Measurements from ENCODE around the gene SLC3A2.
"Not testable (repeated sequence)": the region's sequence is repeated elsewhere in the genome, so short reads cannot be mapped to it uniquely, and the experiment has no call there.

Gene SLC3A2

GRCh38 chr11:62860835-62861563 lies 19.7 kb upstream of the SLC3A2 start:
- Histone ChIP-seq H3K4ac (ENCODE audit: low read depth, low read length) (peak overlapping the region; percentile 9), H2BK120ac (ENCODE audit: insufficient read depth, low read length, poor library complexity) (no peak overlapping the region), H3K79me2 (ENCODE audit: control insufficient read depth, insufficient read depth, low read length, poor library complexity) (peaks cover 9% of the 10 kb centered on the region), H2AK5ac (ENCODE audit: low read length) (no peak overlapping the region), H3K36me3 (ENCODE audit: control insufficient read depth in 1 of 2, insufficient read depth in 2 of 2, low read length in 2 of 2) (peaks cover 2 to 4% of the 10 kb centered on the region in 2 experiments), H3K27me3 (ENCODE audit: insufficient read depth, low read length) (no peaks in the 10 kb centered on the region), H3K18ac (ENCODE audit: low read length) (no peak overlapping the region), H2BK5ac (ENCODE audit: low read depth, low read length, poor library complexity) (peak overlapping the region; percentile 4), H3K4me2 (ENCODE audit: low read length) (no peak overlapping the region), H3K4me1 (ENCODE audit: control insufficient read depth in 1 of 2, insufficient read depth in 2 of 2, low read length in 2 of 2) (peaks cover 12 to 22% of the 10 kb centered on the region in 2 experiments), H2AFZ (ENCODE audit: insufficient read depth, low read length, poor library complexity) (no peak overlapping the region), H3K9ac (ENCODE audit: low read length) (no peak overlapping the region), H4K8ac (ENCODE audit: low read depth, low read length) (no peak overlapping the region), H3K9me3 (ENCODE audit: insufficient read depth, low read depth, low read length) (no peaks in the 10 kb centered on the region), H3K27ac (ENCODE audit: low read depth, low read length) (no peak overlapping the region), H4K12ac (ENCODE audit: low read depth, low read length) (no peak overlapping the region), H3K79me1 (ENCODE audit: low read length) (peaks cover 18% of the 10 kb centered on the region), H2BK12ac (ENCODE audit: low read length) (no peak overlapping the region), H3K23ac (ENCODE audit: low read length) (no peak overlapping the region), H3K14ac (ENCODE audit: low read length) (no peak overlapping the region), H3K4me3 (ENCODE audit: low read depth, low read length) (no peak overlapping the region), H4K91ac (ENCODE audit: low read depth, low read length) (peak overlapping the region; percentile 42)
- DNase-seq = no peak
- no CpG with 5 or more reads among the region's 5 CpGs for WGBS (ENCODE audit: extremely low coverage, insufficient coverage, insufficient read length)

GRCh38 chr11:62861564-62862192 lies 19.0 kb upstream of the SLC3A2 start:
- not testable (repeated sequence) for H3K14ac ChIP-seq (ENCODE audit: low read length); H3K79me2 ChIP-seq (ENCODE audit: control insufficient read depth, insufficient read depth, low read length, poor library complexity); H2BK12ac ChIP-seq (ENCODE audit: low read length); H3K4me2 ChIP-seq (ENCODE audit: low read length); H2AK5ac ChIP-seq (ENCODE audit: low read length); H3K4me3 ChIP-seq (ENCODE audit: low read depth, low read length); H3K18ac ChIP-seq (ENCODE audit: low read length); H2AFZ ChIP-seq (ENCODE audit: insufficient read depth, low read length, poor library complexity); H3K27ac ChIP-seq (ENCODE audit: low read depth, low read length); H3K36me3 ChIP-seq (ENCODE audit: control insufficient read depth in 1 of 2, insufficient read depth in 2 of 2, low read length in 2 of 2); H4K8ac ChIP-seq (ENCODE audit: low read depth, low read length); H3K27me3 ChIP-seq (ENCODE audit: insufficient read depth, low read length); DNase-seq; H3K9ac ChIP-seq (ENCODE audit: low read length); H2BK120ac ChIP-seq (ENCODE audit: insufficient read depth, low read length, poor library complexity); H4K12ac ChIP-seq (ENCODE audit: low read depth, low read length); H3K23ac ChIP-seq (ENCODE audit: low read length); H3K9me3 ChIP-seq (ENCODE audit: insufficient read depth, low read depth, low read length)
- Histone ChIP-seq H2BK5ac (ENCODE audit: low read depth, low read length, poor library complexity) (peak overlapping the region; percentile 4), H4K91ac (ENCODE audit: low read depth, low read length) (peak overlapping the region; percentile 33), H3K4ac (ENCODE audit: low read depth, low read length) (peak overlapping the region; percentile 27), H3K4me1 (ENCODE audit: control insufficient read depth in 1 of 2, insufficient read depth in 2 of 2, low read length in 2 of 2) (peaks cover 12 to 22% of the 10 kb centered on the region in 2 experiments), H3K79me1 (ENCODE audit: low read length) (peaks cover 14% of the 10 kb centered on the region)
- WGBS (ENCODE audit: extremely low coverage, insufficient coverage, insufficient read length) = no CpG with 5 or more reads among the region's 16 CpGs

- no peak overlapping the region for H4K8ac ChIP-seq (ENCODE audit: low read depth, low read length)
- H3K9me3 ChIP-seq (ENCODE audit: insufficient read depth, low read depth, low read length) = no peaks in the 10 kb centered on the region
- no peaks in the 10 kb centered on the region for H3K27me3 ChIP-seq (ENCODE audit: insufficient read depth, low read length)
- no peak overlapping the region for H2AFZ ChIP-seq (ENCODE audit: insufficient read depth, low read length, poor library complexity)
- H3K23ac ChIP-seq (ENCODE audit: low read length) = no peak overlapping the region
- whole genome bisulfite sequencing (ENCODE audit: extremely low coverage, insufficient coverage, insufficient read length) = no CpG with 5 or more reads among the region's 4 CpGs
- H3K4me2 ChIP-seq (ENCODE audit: low read length) = no peak overlapping the region
- H3K4ac ChIP-seq (ENCODE audit: low read depth, low read length) = peak overlapping the region; percentile 85
- H3K27ac ChIP-seq (ENCODE audit: low read depth, low read length) = no peak overlapping the region
- peaks cover 7% of the 10 kb centered on the region for H3K79me1 ChIP-seq (ENCODE audit: low read length)
- H2BK120ac ChIP-seq (ENCODE audit: insufficient read depth, low read length, poor library complexity) = no peak overlapping the region
- no peak overlapping the region for H2BK5ac ChIP-seq (ENCODE audit: low read depth, low read length, poor library complexity)
- DNase-seq = no peak
- H4K12ac ChIP-seq (ENCODE audit: low read depth, low read length) = no peak overlapping the region
- peaks cover 4% of the 10 kb centered on the region in 2 experiments for H3K36me3 ChIP-seq (ENCODE audit: control insufficient read depth in 1 of 2, insufficient read depth in 2 of 2, low read length in 2 of 2)
- peaks cover 6 to 13% of the 10 kb centered on the region in 2 experiments for H3K4me1 ChIP-seq (ENCODE audit: control insufficient read depth in 1 of 2, insufficient read depth in 2 of 2, low read length in 2 of 2)
- no peak overlapping the region for H2AK5ac ChIP-seq (ENCODE audit: low read length)
- H4K91ac ChIP-seq (ENCODE audit: low read depth, low read length) = no peak overlapping the region
- no peak overlapping the region for H3K9ac ChIP-seq (ENCODE audit: low read length)
- H3K79me2 ChIP-seq (ENCODE audit: control insufficient read depth, insufficient read depth, low read length, poor library complexity) = peaks cover 4% of the 10 kb centered on the region
- no peak overlapping the region for H3K4me3 ChIP-seq (ENCODE audit: low read depth, low read length)
- no peak overlapping the region for H3K18ac ChIP-seq (ENCODE audit: low read length)
- no peak overlapping the region for H2BK12ac ChIP-seq (ENCODE audit: low read length)
- no peak overlapping the region for H3K14ac ChIP-seq (ENCODE audit: low read length)
These were observed 16.9 kb upstream of the SLC3A2 start for GRCh38 chr11:62863687-62864335.

- H2BK12ac ChIP-seq (ENCODE audit: low read length) = no peak overlapping the region
- no peak for DNase-seq
- H3K9me3 ChIP-seq (ENCODE audit: insufficient read depth, low read depth, low read length) = no peaks in the 10 kb centered on the region
- H2AK5ac ChIP-seq (ENCODE audit: low read length) = no peak overlapping the region
- H3K23ac ChIP-seq (ENCODE audit: low read length) = no peak overlapping the region
- WGBS (ENCODE audit: extremely low coverage, insufficient coverage, insufficient read length) = no CpG with 5 or more reads among the region's 6 CpGs
- no peak overlapping the region for H2BK5ac ChIP-seq (ENCODE audit: low read depth, low read length, poor library complexity)
- H3K9ac ChIP-seq (ENCODE audit: low read length) = no peak overlapping the region
- peaks cover under 1 to 5% of the 10 kb centered on the region in 2 experiments for H3K4me1 ChIP-seq (ENCODE audit: control insufficient read depth in 1 of 2, insufficient read depth in 2 of 2, low read length in 2 of 2)
- no peak overlapping the region for H2AFZ ChIP-seq (ENCODE audit: insufficient read depth, low read length, poor library complexity)
- H3K4ac ChIP-seq (ENCODE audit: low read depth, low read length) = no peak overlapping the region
- H3K79me1 ChIP-seq (ENCODE audit: low read length) = peaks cover 2% of the 10 kb centered on the region
- H3K14ac ChIP-seq (ENCODE audit: low read length) = no peak overlapping the region
- H3K4me2 ChIP-seq (ENCODE audit: low read length) = no peak overlapping the region
- H4K8ac ChIP-seq (ENCODE audit: low read depth, low read length) = no peak overlapping the region
- peaks cover 2% of the 10 kb centered on the region for H3K79me2 ChIP-seq (ENCODE audit: control insufficient read depth, insufficient read depth, low read length, poor library complexity)
- H4K12ac ChIP-seq (ENCODE audit: low read depth, low read length) = no peak overlapping the region
- H2BK120ac ChIP-seq (ENCODE audit: insufficient read depth, low read length, poor library complexity) = no peak overlapping the region
- no peak overlapping the region for H3K18ac ChIP-seq (ENCODE audit: low read length)
- no peak overlapping the region for H3K4me3 ChIP-seq (ENCODE audit: low read depth, low read length)
- no peak overlapping the region for H3K27ac ChIP-seq (ENCODE audit: low read depth, low read length)
- no peak overlapping the region for H4K91ac ChIP-seq (ENCODE audit: low read depth, low read length)
- H3K27me3 ChIP-seq (ENCODE audit: insufficient read depth, low read length) = no peaks in the 10 kb centered on the region
- H3K36me3 ChIP-seq (ENCODE audit: control insufficient read depth in 1 of 2, insufficient read depth in 2 of 2, low read length in 2 of 2) = peaks cover 4 to 5% of the 10 kb centered on the region in 2 experiments
These were observed 15.1 kb upstream of the SLC3A2 start for GRCh38 chr11:62865635-62866034.
